Gastroesophageal sphincter (tissue), 4 donors: Measurements from ENCODE around the gene SLC35E1. TPM values are rescaled to one million over a fixed set of nuclear protein-coding genes. Genes with fewer than 3 reads are reported as not detected.

Source experiments
- ATAC-seq: fragments of 150-250 bp; one replicate; pipeline ENCODE4 v1.9.1; 2016; ENCODE audit warnings: mild to moderate bottlenecking, moderate library complexity
- H3K27ac ChIP-seq, 4 donors: fragments of 200-600 bp; sonication (generic) in 3 of 4; 1 replicate in 3 of 4; 2 replicates in 1 of 4; pipeline ENCODE4 v1.5.1; 2016 to 2019
- H3K27me3 ChIP-seq: fragments of 200-600 bp; sonication (generic); one replicate; pipeline ENCODE4 v1.5.1; 2019
- H3K36me3 ChIP-seq, 2 donors: fragments of 200-600 bp; sonication (generic); one replicate each; pipeline ENCODE4 v1.5.1; 2019; ENCODE audit warnings: control low read depth in 1 of 2
- H3K4me1 ChIP-seq, 3 donors: fragments of 200-600 bp; sonication (generic); 1 replicate in 2 of 3; 2 replicates in 1 of 3; pipeline ENCODE4 v1.5.1; 2016 to 2019; ENCODE audit warnings: control low read depth in 2 of 3
- H3K4me3 ChIP-seq, 2 donors: fragments of 200-600 bp; sonication (generic); one replicate each; pipeline ENCODE4 v1.5.1; 2019; ENCODE audit warnings: mild to moderate bottlenecking in 1 of 2, moderate library complexity in 1 of 2
- H3K9me3 ChIP-seq, 3 donors: fragments of 200-600 bp; sonication (generic); one replicate each; pipeline ENCODE4 v1.5.1; 2017 to 2019; ENCODE audit warnings: control low read depth in 2 of 3
- CTCF ChIP-seq, 4 experiments: fragments of 200-600 bp in 2 of 4; fragments of 450-650 bp in 2 of 4; sonication (generic) in 1 of 4; IDR thresholded peaks; one replicate each; pipeline ENCODE4 v1.5.1; 2017 to 2019; ENCODE audit warnings: antibody characterized with exemption in 4 of 4, mild to moderate bottlenecking in 2 of 4, moderate library complexity in 2 of 4
- EP300 ChIP-seq: sonication (generic); formaldehyde crosslinking; IDR thresholded peaks from one replicate; pipeline ENCODE4 v1.6.1; 2017; ENCODE audit warnings: antibody characterized with exemption, mild to moderate bottlenecking
- POLR2A ChIP-seq, 2 donors: fragments of 450-650 bp; IDR thresholded peaks; one replicate each; pipeline ENCODE4 v1.6.1; 2017; ENCODE audit warnings: antibody characterized with exemption in 2 of 2, mild to moderate bottlenecking in 2 of 2, moderate library complexity in 1 of 2
- POLR2AphosphoS5 ChIP-seq: sonication (generic); formaldehyde crosslinking; IDR thresholded peaks from one replicate; pipeline ENCODE4 v1.6.1; 2017; ENCODE audit warnings: antibody characterized with exemption
- WGBS, 2 donors: methylation state at CpG; one replicate each; pipeline ENCODE4 v1.1.5; 2018; ENCODE audit warnings: low coverage in 1 of 2; 5-methylcytosine and 5-hydroxymethylcytosine counted together
- total RNA-seq, 4 donors: library from RNA; depleted of rRNA; stranded (reverse); fragments of >200 nt; gene quantifications; one replicate each; pipeline ENCODE4 v1.1.0, GENCODE V29; 2016

The SLC35E1 gene
- total RNA-seq, 4 donors from 2014 or later, result 24.9 to 35.5 (median 29.7) TPM

GRCh38 chr19:16586991-16587832 is 15.0 kb upstream of the SLC35E1 start:
- no peaks in the 10 kb centered on the region for H3K9me3 ChIP-seq
- H3K4me3 ChIP-seq, result peak overlapping the region in 1 of 2 donors; percentile 16
- H3K27me3 ChIP-seq, result no peaks in the 10 kb centered on the region
- no CpG with 5 or more reads among the region's 20 CpGs for WGBS, 2 donors
- H3K27ac ChIP-seq, result peak overlapping the region in 2 of 4 donors; percentile 47 to 54
- no peak for TF ChIP-seq POLR2A (IDR thresholded peaks at IDR 0.05)
- TF ChIP-seq POLR2AphosphoS5, result no peak
- no peak for TF ChIP-seq CTCF (IDR thresholded peaks at IDR 0.05)
- TF ChIP-seq EP300, result no peak
- no peaks in the 10 kb centered on the region for H3K36me3 ChIP-seq
- peaks cover 0 to 91% (median 47%) of the 10 kb centered on the region in 3 donors for H3K4me1 ChIP-seq
- ATAC-seq, result no peak

- H3K9me3 ChIP-seq, result no peaks in the 10 kb centered on the region
- peaks cover 0 to 91% (median 50%) of the 10 kb centered on the region in 3 donors for H3K4me1 ChIP-seq
- H3K27ac ChIP-seq, result peak overlapping the region in 3 of 4 donors; percentile 62 to 70 (median 64)
- H3K36me3 ChIP-seq, result no peaks in the 10 kb centered on the region
- no peak overlapping the region for H3K4me3 ChIP-seq
- TF ChIP-seq POLR2AphosphoS5 (no peak), CTCF (IDR thresholded peaks at IDR 0.05) (no peak), POLR2A (IDR thresholded peaks at IDR 0.05) (no peak), EP300 (no peak)
- 50 to 81% methylated on average over 1 to 4 of the region's 9 CpGs for WGBS, 2 donors
- no peaks in the 10 kb centered on the region for H3K27me3 ChIP-seq
- no peak for ATAC-seq
Measured at GRCh38 chr19:16586477-16586871, 14.3 kb upstream of the SLC35E1 start.

- Histone ChIP-seq H3K4me1 (peaks cover 0 to 95% (median 53%) of the 10 kb centered on the region in 3 donors), H3K9me3 (no peaks in the 10 kb centered on the region), H3K36me3 (no peaks in the 10 kb centered on the region), H3K27ac (peak overlapping the region in 3 of 4 donors; percentile 62 to 70 (median 64)), H3K4me3 (no peak overlapping the region), H3K27me3 (no peaks in the 10 kb centered on the region)
- TF ChIP-seq CTCF (IDR thresholded peaks at IDR 0.05) (no peak), EP300 (no peak), POLR2AphosphoS5 (no peak), POLR2A (IDR thresholded peaks at IDR 0.05) (no peak)
- ATAC-seq, result no peak
- 73 to 87% methylated on average over 2 to 3 of the region's 11 CpGs for WGBS, 2 donors
Measured at GRCh38 chr19:16585808-16586476, 13.7 kb upstream of the SLC35E1 start.

GRCh38 chr19:16585094-16585801 is 13.0 kb upstream of the SLC35E1 start:
- H3K9me3 ChIP-seq, result no peaks in the 10 kb centered on the region
- WGBS, 2 donors, result 72 to 74% methylated on average over 5 to 8 of the region's 13 CpGs
- peak overlapping the region in 3 of 4 donors; percentile 62 to 70 (median 64) for H3K27ac ChIP-seq
- ATAC-seq, result no peak
- no peak overlapping the region for H3K4me3 ChIP-seq
- TF ChIP-seq POLR2A (IDR thresholded peaks at IDR 0.05), result no peak
- TF ChIP-seq CTCF (IDR thresholded peaks at IDR 0.05), result no peak
- TF ChIP-seq EP300, result no peak
- no peak for TF ChIP-seq POLR2AphosphoS5
- H3K27me3 ChIP-seq, result no peaks in the 10 kb centered on the region
- no peaks in the 10 kb centered on the region for H3K36me3 ChIP-seq
- H3K4me1 ChIP-seq, result peaks cover 0 to 99% (median 53%) of the 10 kb centered on the region in 3 donors
